Stimulated activated naive CD4-positive, alpha-beta T cell (primary cell): ENCODE results near the gene RFX3.
A peak's percentile ranks its signal among the peaks of the same experiment; 100 is the strongest.

ENCODE experiments used
- DNase-seq, 6 experiments: peaks; one replicate each; lab custom pipeline; 2025; lab: John Stamatoyannopoulos, UW

RFX3 gene

GRCh38 chr9:3433066-3433465 lies 92.7 kb downstream of the RFX3 start:
- no peak for DNase-seq

DNA sequence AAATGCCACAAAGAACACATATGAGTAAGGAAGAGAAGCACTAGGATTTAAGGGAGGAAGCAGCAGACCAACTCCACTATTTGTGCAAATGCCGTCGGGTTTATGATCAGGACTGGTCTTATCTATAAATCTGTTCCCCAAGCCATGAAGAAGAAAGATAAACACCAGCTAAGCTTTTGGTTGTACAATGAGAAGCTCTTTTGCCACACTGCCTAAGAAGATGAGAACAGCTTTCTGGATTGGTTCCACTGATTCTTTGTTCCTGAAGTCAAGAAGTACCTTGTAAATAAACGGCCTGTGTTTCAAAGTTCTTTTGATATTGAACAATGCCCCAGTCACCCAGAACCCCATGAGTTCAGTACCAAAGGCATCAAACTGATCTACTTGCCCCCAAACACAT lies 93.9 kb downstream of the RFX3 start:
- no peak for DNase-seq

GRCh38 chr9:3419893-3420292 lies 105.9 kb downstream of the RFX3 start:
- DNase-seq = no peak

- DNase-seq = no peak
Measured at GRCh38 chr9:3415906-3416305, 109.9 kb downstream of the RFX3 start.

DNA sequence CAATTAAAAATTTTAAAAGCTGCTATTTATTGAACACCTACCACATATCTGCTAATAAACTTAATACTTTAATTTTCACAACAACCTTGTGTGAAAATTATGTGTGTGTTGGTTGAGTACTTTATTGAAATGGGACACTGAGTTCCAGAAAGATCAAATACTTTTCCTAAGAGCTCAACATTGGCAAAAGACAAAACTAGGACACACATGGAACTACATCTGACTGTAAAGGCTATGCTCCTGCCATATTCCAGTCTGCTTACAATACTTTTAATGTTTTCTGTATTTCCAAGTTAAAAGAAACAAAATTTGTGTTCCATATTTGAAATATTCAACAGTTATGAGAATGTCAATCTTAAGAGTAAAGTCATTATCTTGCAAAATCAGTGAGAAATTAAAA lies 111.8 kb downstream of the RFX3 start:
- DNase-seq = no peak

GRCh38 chr9:3410461-3410860 lies 115.3 kb downstream of the RFX3 start:
- DNase-seq = no peak

DNA sequence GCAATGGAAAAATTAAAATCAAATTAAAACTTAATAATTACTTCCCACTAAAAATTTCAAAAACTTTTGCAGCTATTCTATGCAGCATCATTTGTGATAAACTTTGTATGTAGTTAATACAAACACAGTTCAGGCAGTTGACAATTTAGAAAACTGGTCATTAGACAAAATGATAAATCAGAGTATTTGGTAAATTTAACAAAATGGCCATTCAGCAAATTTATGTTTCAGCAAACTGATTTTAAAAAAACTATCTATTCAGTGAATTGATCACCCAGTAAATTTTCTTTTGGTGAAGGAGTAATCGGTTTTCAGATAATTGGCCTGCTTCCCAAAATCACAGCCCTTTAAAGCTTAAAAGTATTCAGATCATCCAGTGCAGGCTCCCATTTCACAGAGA lies 116.3 kb downstream of the RFX3 start:
- DNase-seq = no peak

DNA sequence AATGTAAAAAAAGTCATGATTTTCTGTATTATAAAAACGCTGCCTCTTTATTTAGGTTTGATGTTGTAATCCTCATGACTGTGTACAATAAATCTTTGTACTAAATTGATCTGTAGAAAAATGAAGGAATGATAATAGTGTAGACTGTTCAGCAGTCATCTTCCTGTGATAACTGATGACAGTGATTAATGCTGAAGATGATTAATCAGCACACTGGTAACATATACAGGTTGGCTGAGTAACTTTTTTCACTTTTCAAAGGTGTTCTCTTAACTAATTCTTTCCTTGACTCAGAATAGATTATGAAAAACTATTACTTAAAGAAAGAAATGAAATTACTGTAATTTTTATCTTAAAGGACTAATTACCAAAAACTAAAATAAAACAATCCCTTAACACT lies 122.5 kb downstream of the RFX3 start:
- DNase-seq = no peak

DNA sequence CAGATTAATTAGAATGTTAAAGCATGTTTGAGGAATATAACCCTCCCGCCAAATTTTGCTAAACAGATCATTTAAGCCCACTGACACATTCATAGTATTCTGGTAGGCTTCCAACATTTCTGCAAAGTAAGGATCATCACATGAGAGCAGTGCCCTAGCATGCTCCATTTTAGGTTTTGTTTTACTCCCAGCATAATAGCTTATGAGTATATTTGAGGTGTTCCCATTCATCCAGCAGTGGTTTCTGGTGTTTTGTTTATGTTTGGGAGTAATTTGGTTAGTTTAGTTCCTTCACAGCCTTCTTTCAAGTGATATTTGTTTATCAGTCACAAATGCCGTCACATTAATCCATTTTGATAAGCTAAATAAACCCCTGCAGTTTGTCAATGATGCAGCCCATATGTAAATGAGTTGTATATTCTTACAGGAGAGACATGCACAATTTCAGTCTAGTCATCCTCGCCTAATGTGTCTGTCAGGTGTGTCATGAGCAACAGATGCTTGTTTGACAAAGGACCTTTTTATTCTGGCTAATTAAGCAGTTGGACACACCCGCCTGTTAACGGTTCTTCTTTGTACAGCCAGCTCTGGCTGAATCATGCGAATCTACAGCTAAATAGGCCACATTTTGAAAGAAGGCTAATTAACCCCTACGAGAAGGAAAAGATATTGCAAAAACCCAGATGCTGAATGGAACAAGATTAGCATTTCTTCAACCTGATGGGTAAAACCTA lies 124.4 kb downstream of the RFX3 start:
- DNase-seq = no peak

DNA sequence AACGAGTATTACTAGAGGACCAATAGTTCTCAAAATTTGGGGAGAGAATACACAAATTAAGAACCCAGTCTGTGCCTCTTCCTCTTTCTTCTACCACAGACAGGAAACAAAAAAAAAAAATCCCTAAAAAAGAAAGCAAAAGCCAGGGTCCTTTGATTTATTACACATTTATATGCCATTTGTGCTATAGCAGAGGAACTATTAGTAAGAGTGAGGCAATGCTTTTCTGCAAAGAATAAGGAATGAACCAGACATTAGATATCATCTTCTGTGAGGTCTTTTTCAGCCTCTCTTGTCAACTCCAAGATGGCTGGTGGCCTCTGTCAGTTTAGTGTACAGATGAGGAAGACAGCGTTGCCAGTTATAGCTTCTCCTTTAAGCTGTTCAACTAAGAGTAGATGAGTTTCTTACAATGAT lies 127.6 kb downstream of the RFX3 start:
- peak in 3 of 6 experiments; percentile 50 to 58 (median 57) for DNase-seq

DNA sequence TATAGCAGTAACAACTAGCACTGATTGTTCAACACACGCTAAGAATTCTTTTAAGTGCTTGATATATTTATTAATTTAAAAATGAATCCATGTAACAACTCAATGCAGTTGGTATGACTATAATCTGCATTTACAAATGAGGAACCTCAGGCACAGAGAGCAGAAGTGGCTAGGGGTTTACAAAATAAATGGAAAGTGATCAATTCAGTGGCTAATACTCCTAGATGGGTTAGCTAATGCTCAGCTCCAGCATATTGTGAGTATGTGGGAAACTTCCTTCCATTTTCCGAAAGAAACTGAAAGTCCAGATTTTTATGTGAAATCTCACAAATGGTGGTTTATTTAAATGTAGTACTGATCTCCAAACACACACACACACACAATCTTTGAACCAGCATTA lies 128.0 kb downstream of the RFX3 start:
- DNase-seq = no peak

- no peak for DNase-seq
Measured at GRCh38 chr9:3391414-3391813, 134.4 kb downstream of the RFX3 start.

GRCh38 chr9:3386753-3387152 lies 139.0 kb downstream of the RFX3 start:
- no peak for DNase-seq

GRCh38 chr9:3385871-3386270 lies 139.9 kb downstream of the RFX3 start:
- no peak for DNase-seq

GRCh38 chr9:3371842-3372241 lies 154.0 kb downstream of the RFX3 start:
- no peak for DNase-seq

DNA sequence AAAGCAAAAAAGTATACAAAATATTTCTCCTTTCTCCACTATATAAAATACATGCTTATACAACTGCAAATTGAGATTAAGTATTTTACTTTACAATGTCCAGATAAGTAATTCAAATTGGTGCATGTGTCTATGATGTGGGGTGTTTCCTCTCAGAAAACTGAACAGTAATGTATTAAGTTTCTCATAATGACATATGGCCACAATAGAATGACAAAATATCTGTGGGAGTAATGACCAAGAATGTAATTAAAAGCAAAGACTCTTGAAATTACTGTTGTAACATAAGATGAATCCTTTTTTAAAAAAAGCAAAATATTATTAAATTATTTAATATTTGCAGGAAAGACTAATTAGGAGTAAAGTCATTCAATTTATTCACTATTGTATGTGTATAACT lies 155.1 kb downstream of the RFX3 start:
- no peak for DNase-seq

DNA sequence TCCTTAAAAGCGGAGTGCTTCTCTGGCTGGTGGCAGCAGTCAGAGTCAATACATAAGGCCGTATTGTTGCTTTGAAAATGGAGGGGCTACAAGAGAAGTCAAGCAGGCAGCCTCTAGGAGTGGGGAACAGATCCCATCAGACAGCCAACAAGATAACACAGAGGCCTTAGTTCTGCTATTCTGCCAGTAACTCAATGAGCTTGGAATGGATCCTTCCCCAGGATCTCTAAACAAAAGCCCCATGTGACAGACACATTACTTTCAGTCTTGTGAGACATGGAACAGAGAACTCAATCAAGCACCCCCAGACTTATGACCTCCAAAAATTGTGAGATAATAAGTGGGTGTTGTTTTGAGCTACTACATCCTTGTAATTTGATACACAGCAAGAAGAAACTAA lies 158.6 kb downstream of the RFX3 start:
- DNase-seq = no peak

GRCh38 chr9:3361689-3362392 lies 164.0 kb downstream of the RFX3 start:
- no peak for DNase-seq

- DNase-seq = no peak
Measured at GRCh38 chr9:3361116-3361515, 164.7 kb downstream of the RFX3 start.

DNA sequence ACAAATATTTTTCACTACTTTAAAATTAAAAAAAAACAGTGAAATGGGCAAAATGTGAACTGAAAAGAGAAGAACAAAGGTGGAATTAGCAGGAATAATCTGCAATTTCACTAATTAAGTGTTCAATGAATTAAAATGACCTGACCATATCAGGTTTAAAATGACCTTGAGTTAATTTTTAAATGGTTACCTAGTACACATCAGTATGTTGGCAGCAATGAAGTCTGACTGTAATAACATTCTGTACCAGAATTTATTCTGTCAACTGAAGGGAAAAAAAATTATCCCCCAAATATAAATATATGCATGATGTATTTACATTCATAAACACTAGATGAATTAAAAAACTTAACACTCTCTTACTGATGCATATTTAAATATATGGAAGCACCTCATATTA lies 165.6 kb downstream of the RFX3 start:
- no peak for DNase-seq

- no peak for DNase-seq
Measured at GRCh38 chr9:3359778-3360177, 166.0 kb downstream of the RFX3 start.

DNA sequence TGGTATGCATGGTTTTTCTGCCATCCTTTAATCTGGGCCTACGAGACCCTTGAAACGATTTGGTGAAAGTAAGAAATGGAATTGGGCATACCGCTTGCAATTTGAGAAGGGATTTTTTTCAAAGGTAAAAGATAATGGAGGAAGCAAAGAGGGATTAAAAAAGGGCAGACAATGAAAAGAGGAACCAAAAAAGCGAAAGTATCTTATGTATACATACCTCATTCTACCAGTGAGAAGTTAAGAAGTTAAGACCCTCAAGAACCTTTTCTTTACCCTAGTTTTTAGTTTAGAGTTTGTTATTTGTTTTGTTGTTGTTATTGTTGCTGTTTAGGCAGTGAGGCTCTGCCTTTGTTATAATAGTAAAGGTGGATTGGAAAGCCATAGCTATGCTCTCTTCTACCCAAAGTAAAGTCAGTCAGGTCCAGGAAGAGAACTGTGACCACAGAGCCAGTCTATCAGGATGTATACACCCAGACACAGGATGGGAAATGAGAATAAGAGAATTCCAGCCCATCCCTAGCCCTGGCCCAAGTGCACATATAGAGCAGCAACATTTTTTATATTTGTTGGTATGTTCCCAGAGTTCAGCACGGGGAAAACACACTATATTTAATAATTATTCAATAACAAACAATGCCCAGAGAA lies 166.6 kb downstream of the RFX3 start:
- DNase-seq = no peak

GRCh38 chr9:3348169-3348568 lies 177.6 kb downstream of the RFX3 start:
- no peak for DNase-seq
